Panc1 (cell line): ENCODE measurements around the gene CNKSR3. TPM values are rescaled to one million over a fixed set of nuclear protein-coding genes. Genes with fewer than 3 reads are reported as not detected.

Experiments
- ATAC-seq: fragments of 200-7000 bp; cut with Tn5 transposase; 2 replicates; pipeline ENCODE4 v1.9.1; 2020; ENCODE audit warnings: mild to moderate bottlenecking, moderate library complexity
- BruUV-seq: library from RNA; stranded (reverse); fragments of 400-500 nt; replicated peaks from 2 replicates; lab custom pipeline; 2021; lab: Mats Ljungman, UMichigan
- CTCF ChIA-PET: fragments of 300-600 bp; sonication (Branson Sonifier 250); formaldehyde crosslinking; loops from one replicate; lab custom pipeline; 2022; ENCODE audit warnings: antibody characterized with exemption; lab: Charles Lee
- POLR2A ChIA-PET: fragments of 300-600 bp; sonication (Branson Sonifier 250); formaldehyde crosslinking; loops from one replicate; lab custom pipeline; 2022; ENCODE audit warnings: antibody characterized with exemption; lab: Charles Lee
- DNase-seq: peaks from one replicate; pipeline ENCODE4 v3.0.0-alpha.2; 2010; ENCODE audit warnings: low read depth, low spot score
- H3K27ac ChIP-seq: 2 replicates; pipeline ENCODE4 v1.5.1; 2011; ENCODE audit warnings: mild to moderate bottlenecking, low read length, inconsistent platforms
- H3K27me3 ChIP-seq: fragments of 200-500 bp; sonication (Bioruptor generic); 2 replicates; pipeline ENCODE4 v1.6.0; 2014; ENCODE audit warnings: low read length, inconsistent platforms; ENCODE audit not compliant: control insufficient read depth, insufficient read depth
- H3K36me3 ChIP-seq: fragments of 200-500 bp; sonication (Bioruptor generic); 2 replicates; pipeline ENCODE4 v1.5.1; 2014; ENCODE audit warnings: inconsistent platforms, mild to moderate bottlenecking, low read length, moderate library complexity; ENCODE audit not compliant: control insufficient read depth, insufficient read depth
- H3K4me1 ChIP-seq: 2 replicates; pipeline ENCODE4 v1.5.1; 2011; ENCODE audit warnings: inconsistent platforms, mild to moderate bottlenecking, low read length, moderate library complexity; ENCODE audit not compliant: control insufficient read depth, insufficient read depth
- H3K4me3 ChIP-seq, 2 experiments: 2 replicates each; pipeline ENCODE4 v1.5.1; 2011 to 2012; ENCODE audit warnings: low read depth in 2 of 2, low read length in 2 of 2, mild to moderate bottlenecking in 2 of 2, inconsistent platforms in 1 of 2, moderate library complexity in 1 of 2
- H3K9me3 ChIP-seq: fragments of 200-500 bp; sonication (Bioruptor generic); 2 replicates; pipeline ENCODE4 v1.5.1; 2014; ENCODE audit warnings: low read depth, mild to moderate bottlenecking, inconsistent platforms, low read length, moderate library complexity; ENCODE audit not compliant: control insufficient read depth, insufficient read depth
- CTCF ChIP-seq: fragments of 450-650 bp; IDR thresholded peaks from 2 replicates; pipeline ENCODE4 v1.5.1; 2017; ENCODE audit warnings: mild to moderate bottlenecking
- POLR2AphosphoS5 ChIP-seq: IDR thresholded peaks from 2 replicates; pipeline ENCODE4 v1.6.1; 2012; ENCODE audit warnings: mild to moderate bottlenecking, low read depth, low read length, moderate library complexity
- REST ChIP-seq, 2 experiments: IDR thresholded peaks; 2 replicates each; pipeline ENCODE4 v1.6.1; 2011 to 2012; ENCODE audit warnings: low read depth in 2 of 2, control low read depth in 1 of 2, low read length in 1 of 2, mild to moderate bottlenecking in 1 of 2, moderate library complexity in 1 of 2; ENCODE audit not compliant: insufficient read depth in 1 of 2
- SIN3A ChIP-seq: IDR thresholded peaks from 2 replicates; pipeline ENCODE4 v1.6.1; 2012; ENCODE audit warnings: low read depth, mild to moderate bottlenecking, low read length, moderate library complexity, borderline replicate concordance; ENCODE audit not compliant: insufficient read depth
- TCF7L2 ChIP-seq: IDR thresholded peaks from 2 replicates; pipeline ENCODE4 v1.6.1; 2011; ENCODE audit warnings: mild to moderate bottlenecking, low read depth, low read length, inconsistent platforms
- in situ Hi-C: cut with HindIII; loops from 2 replicates; pipeline ENCODE4 v1.10.0; 2016; ENCODE audit warnings: low sequenced_read_pairs, low pct_unique_long_range_greater_than_20kb
- intact Hi-C: fragments of 100-400 bp; cut with micrococcal nuclease; formaldehyde crosslinking; loops from one replicate; pipeline ENCODE4 v1.10.0; 2022; ENCODE audit not compliant: unreplicated experiment
- total RNA-seq: library from RNA; stranded (reverse); gene quantifications from one replicate; pipeline ENCODE4 v1.2.1, GENCODE V29; 2021; ENCODE audit not compliant: unreplicated experiment

The CNKSR3 gene
- total RNA-seq, 1 experiment from 2014 or later, result 18.2 TPM

- TF ChIP-seq REST (IDR thresholded peaks at IDR 0.05; ENCODE audit: insufficient read depth in 1 of 2, low read depth in 2 of 2, low read length in 1 of 2) (no peak), POLR2AphosphoS5 (no peak), TCF7L2 (no peak)
- no peak for DNase-seq
- H3K4me3 ChIP-seq, result no peak overlapping the region
- in situ Hi-C loops (no loop called here), intact Hi-C loops (no loop called here)
- POLR2A ChIA-PET, result interaction anchor here (0.5 to 1.0 kb wide), 2 partner anchors 14 to 26 kb away, joined by 6 to 8 read pairs; partner anchors contain the start of gene CNKSR3
- no TSS peak for BruUV-seq
- H3K27me3 ChIP-seq, result no peaks in the 10 kb centered on the region
- H3K9me3 ChIP-seq, result no peaks in the 10 kb centered on the region
- no peak overlapping the region for H3K27ac ChIP-seq
- CTCF ChIA-PET, result no interaction called here
- H3K36me3 ChIP-seq, result no peaks in the 10 kb centered on the region
- no peak for ATAC-seq
- no peaks in the 10 kb centered on the region for H3K4me1 ChIP-seq
Measured at GRCh38 chr6:154536255-154536654, 25.8 kb upstream of the CNKSR3 start.

DNA sequence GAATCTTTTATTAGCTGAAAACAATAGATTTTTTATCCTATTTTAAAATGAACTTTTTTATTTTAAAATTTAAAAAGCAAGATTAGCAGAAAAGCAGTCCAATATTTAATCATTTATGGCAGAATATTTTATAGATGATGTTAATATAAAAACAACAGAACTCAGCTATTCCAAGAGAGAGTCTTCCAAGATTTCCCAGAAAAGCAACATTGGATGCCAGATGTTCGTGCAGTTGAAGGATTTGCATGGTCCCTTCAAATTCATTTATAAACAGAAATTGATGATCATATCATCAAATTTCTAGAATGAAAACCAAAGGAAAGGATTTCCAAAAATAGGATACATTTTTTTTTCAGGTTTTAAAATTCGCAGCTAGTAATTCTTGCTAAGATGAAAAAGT, 25.4 kb upstream of the CNKSR3 start:
- Histone ChIP-seq H3K4me3 (no peak overlapping the region), H3K4me1 (no peaks in the 10 kb centered on the region), H3K9me3 (no peaks in the 10 kb centered on the region), H3K27me3 (no peaks in the 10 kb centered on the region), H3K36me3 (no peaks in the 10 kb centered on the region), H3K27ac (no peak overlapping the region)
- intact Hi-C loops, result no loop called here
- DNase-seq (no peak), ATAC-seq (no peak)
- ChIA-PET CTCF (no interaction called here), POLR2A (interaction anchor here (0.5 to 1.0 kb wide), 2 partner anchors 15 to 26 kb away, joined by 6 to 8 read pairs; partner anchors contain the start of gene CNKSR3)
- no TSS peak for BruUV-seq
- in situ Hi-C loops, result no loop called here
- TF ChIP-seq SIN3A (no peak), TCF7L2 (no peak), REST (IDR thresholded peaks at IDR 0.05; ENCODE audit: insufficient read depth in 1 of 2, low read depth in 2 of 2, low read length in 1 of 2) (no peak)

DNA sequence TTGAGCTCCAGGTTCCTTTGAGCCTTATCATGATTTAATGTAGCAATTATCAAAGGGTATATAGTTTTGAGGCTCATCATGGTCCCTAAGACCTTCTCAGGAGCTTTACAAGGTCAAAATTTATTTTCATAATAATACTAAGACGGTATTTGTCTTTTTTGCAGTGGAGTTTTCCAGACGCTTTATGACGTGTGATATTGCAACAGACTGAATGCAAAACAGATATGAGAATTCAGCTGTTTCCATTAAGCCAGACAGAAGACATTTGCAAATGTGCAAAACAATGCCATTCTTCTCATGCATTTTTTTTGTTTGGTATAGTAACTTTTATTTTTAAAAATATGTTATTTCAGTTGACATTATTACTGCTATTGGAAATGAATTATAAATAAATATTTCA, 24.7 kb upstream of the CNKSR3 start:
- no TSS peak for BruUV-seq
- Histone ChIP-seq H3K27ac (no peak overlapping the region), H3K36me3 (no peaks in the 10 kb centered on the region), H3K4me3 (no peak overlapping the region), H3K27me3 (no peaks in the 10 kb centered on the region), H3K4me1 (no peaks in the 10 kb centered on the region), H3K9me3 (no peaks in the 10 kb centered on the region)
- in situ Hi-C loops, result no loop called here
- DNase-seq, result no peak
- ChIA-PET CTCF (no interaction called here), POLR2A (no interaction called here)
- intact Hi-C loops, result no loop called here
- TF ChIP-seq CTCF, result no peak
- no peak for TF ChIP-seq REST (IDR thresholded peaks at IDR 0.05; ENCODE audit: insufficient read depth in 1 of 2, low read depth in 2 of 2, low read length in 1 of 2)
- TF ChIP-seq TCF7L2, result no peak
- no peak for TF ChIP-seq SIN3A
- no peak for TF ChIP-seq POLR2AphosphoS5
- no peak for ATAC-seq
